ENCODE results near the gene MCHR2.

DNA sequence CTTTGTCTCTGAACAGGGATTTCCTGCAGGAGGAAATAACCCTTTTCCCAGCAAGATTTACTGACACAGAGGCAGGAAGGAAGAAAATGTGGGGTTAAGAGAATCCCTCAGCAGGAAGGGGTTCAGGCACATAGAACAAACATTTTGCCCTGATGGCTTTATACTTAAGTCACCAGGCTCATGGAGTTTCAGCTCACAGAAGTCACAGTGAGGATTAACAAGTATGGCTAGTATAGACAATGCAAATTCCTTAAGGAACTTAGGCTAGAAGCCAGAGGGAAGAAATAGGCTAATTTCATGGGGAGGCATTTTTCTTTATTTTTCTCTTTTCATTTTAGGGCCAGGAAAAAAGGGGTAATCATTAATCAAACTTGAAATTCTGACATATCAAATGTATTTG lies 50.2 kb downstream of the MCHR2 start:
- TF ChIP-seq, protein P1, sequence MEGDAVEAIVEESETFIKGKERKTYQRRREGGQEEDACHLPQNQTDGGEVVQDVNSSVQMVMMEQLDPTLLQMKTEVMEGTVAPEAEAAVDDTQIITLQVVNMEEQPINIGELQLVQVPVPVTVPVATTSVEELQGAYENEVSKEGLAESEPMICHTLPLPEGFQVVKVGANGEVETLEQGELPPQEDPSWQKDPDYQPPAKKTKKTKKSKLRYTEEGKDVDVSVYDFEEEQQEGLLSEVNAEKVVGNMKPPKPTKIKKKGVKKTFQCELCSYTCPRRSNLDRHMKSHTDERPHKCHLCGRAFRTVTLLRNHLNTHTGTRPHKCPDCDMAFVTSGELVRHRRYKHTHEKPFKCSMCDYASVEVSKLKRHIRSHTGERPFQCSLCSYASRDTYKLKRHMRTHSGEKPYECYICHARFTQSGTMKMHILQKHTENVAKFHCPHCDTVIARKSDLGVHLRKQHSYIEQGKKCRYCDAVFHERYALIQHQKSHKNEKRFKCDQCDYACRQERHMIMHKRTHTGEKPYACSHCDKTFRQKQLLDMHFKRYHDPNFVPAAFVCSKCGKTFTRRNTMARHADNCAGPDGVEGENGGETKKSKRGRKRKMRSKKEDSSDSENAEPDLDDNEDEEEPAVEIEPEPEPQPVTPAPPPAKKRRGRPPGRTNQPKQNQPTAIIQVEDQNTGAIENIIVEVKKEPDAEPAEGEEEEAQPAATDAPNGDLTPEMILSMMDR (tag by site-specific recombination; IDR thresholded peaks at IDR 0.05), result no peak
- TF ChIP-seq, protein P2, sequence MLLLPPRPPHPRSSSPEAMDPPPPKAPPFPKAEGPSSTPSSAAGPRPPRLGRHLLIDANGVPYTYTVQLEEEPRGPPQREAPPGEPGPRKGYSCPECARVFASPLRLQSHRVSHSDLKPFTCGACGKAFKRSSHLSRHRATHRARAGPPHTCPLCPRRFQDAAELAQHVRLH (tag by site-specific recombination; IDR thresholded peaks at IDR 0.05), result no peak
- TF ChIP-seq, protein P3, sequence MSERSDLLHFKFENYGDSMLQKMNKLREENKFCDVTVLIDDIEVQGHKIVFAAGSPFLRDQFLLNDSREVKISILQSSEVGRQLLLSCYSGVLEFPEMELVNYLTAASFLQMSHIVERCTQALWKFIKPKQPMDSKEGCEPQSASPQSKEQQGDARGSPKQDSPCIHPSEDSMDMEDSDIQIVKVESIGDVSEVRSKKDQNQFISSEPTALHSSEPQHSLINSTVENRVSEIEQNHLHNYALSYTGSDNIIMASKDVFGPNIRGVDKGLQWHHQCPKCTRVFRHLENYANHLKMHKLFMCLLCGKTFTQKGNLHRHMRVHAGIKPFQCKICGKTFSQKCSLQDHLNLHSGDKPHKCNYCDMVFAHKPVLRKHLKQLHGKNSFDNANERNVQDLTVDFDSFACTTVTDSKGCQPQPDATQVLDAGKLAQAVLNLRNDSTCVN (tag by site-specific recombination; optimal IDR thresholded peaks at IDR 0.05), result no peak
- TF ChIP-seq, protein P4, sequence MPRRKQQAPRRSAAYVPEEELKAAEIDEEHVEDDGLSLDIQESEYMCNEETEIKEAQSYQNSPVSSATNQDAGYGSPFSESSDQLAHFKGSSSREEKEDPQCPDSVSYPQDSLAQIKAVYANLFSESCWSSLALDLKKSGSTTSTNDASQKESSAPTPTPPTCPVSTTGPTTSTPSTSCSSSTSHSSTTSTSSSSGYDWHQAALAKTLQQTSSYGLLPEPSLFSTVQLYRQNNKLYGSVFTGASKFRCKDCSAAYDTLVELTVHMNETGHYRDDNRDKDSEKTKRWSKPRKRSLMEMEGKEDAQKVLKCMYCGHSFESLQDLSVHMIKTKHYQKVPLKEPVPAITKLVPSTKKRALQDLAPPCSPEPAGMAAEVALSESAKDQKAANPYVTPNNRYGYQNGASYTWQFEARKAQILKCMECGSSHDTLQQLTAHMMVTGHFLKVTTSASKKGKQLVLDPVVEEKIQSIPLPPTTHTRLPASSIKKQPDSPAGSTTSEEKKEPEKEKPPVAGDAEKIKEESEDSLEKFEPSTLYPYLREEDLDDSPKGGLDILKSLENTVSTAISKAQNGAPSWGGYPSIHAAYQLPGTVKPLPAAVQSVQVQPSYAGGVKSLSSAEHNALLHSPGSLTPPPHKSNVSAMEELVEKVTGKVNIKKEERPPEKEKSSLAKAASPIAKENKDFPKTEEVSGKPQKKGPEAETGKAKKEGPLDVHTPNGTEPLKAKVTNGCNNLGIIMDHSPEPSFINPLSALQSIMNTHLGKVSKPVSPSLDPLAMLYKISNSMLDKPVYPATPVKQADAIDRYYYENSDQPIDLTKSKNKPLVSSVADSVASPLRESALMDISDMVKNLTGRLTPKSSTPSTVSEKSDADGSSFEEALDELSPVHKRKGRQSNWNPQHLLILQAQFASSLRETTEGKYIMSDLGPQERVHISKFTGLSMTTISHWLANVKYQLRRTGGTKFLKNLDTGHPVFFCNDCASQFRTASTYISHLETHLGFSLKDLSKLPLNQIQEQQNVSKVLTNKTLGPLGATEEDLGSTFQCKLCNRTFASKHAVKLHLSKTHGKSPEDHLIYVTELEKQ (tag by site-specific recombination; IDR thresholded peaks at IDR 0.05; ENCODE audit: borderline replicate concordance), result no peak
- no peak for TF ChIP-seq SALL2 (tag by site-specific recombination; IDR thresholded peaks at IDR 0.05; ENCODE audit: borderline replicate concordance)
- TF ChIP-seq, protein P5, sequence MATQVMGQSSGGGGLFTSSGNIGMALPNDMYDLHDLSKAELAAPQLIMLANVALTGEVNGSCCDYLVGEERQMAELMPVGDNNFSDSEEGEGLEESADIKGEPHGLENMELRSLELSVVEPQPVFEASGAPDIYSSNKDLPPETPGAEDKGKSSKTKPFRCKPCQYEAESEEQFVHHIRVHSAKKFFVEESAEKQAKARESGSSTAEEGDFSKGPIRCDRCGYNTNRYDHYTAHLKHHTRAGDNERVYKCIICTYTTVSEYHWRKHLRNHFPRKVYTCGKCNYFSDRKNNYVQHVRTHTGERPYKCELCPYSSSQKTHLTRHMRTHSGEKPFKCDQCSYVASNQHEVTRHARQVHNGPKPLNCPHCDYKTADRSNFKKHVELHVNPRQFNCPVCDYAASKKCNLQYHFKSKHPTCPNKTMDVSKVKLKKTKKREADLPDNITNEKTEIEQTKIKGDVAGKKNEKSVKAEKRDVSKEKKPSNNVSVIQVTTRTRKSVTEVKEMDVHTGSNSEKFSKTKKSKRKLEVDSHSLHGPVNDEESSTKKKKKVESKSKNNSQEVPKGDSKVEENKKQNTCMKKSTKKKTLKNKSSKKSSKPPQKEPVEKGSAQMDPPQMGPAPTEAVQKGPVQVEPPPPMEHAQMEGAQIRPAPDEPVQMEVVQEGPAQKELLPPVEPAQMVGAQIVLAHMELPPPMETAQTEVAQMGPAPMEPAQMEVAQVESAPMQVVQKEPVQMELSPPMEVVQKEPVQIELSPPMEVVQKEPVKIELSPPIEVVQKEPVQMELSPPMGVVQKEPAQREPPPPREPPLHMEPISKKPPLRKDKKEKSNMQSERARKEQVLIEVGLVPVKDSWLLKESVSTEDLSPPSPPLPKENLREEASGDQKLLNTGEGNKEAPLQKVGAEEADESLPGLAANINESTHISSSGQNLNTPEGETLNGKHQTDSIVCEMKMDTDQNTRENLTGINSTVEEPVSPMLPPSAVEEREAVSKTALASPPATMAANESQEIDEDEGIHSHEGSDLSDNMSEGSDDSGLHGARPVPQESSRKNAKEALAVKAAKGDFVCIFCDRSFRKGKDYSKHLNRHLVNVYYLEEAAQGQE (tag by site-specific recombination; IDR thresholded peaks at IDR 0.05), result no peak
- TF ChIP-seq SETDB1 (IDR thresholded peaks at IDR 0.05; ENCODE audit: insufficient read length, low read length), result no peak
- TF ChIP-seq ZNF223 (tag by site-specific recombination; IDR thresholded peaks at IDR 0.05), result no peak
- TF ChIP-seq BCL11A (tag by site-specific recombination; IDR thresholded peaks at IDR 0.05; ENCODE audit: low read depth), result no peak
- TF ChIP-seq, protein P6, sequence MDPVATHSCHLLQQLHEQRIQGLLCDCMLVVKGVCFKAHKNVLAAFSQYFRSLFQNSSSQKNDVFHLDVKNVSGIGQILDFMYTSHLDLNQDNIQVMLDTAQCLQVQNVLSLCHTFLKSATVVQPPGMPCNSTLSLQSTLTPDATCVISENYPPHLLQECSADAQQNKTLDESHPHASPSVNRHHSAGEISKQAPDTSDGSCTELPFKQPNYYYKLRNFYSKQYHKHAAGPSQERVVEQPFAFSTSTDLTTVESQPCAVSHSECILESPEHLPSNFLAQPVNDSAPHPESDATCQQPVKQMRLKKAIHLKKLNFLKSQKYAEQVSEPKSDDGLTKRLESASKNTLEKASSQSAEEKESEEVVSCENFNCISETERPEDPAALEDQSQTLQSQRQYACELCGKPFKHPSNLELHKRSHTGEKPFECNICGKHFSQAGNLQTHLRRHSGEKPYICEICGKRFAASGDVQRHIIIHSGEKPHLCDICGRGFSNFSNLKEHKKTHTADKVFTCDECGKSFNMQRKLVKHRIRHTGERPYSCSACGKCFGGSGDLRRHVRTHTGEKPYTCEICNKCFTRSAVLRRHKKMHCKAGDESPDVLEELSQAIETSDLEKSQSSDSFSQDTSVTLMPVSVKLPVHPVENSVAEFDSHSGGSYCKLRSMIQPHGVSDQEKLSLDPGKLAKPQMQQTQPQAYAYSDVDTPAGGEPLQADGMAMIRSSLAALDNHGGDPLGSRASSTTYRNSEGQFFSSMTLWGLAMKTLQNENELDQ (tag by site-specific recombination; IDR thresholded peaks at IDR 0.05; ENCODE audit: low read depth), result no peak
- TF ChIP-seq PRDM1 (tag by site-specific recombination; IDR thresholded peaks at IDR 0.05), result no peak
- no peak for TF ChIP-seq ZFP69B (tag by site-specific recombination; IDR thresholded peaks at IDR 0.05)
- TF ChIP-seq, protein P7, sequence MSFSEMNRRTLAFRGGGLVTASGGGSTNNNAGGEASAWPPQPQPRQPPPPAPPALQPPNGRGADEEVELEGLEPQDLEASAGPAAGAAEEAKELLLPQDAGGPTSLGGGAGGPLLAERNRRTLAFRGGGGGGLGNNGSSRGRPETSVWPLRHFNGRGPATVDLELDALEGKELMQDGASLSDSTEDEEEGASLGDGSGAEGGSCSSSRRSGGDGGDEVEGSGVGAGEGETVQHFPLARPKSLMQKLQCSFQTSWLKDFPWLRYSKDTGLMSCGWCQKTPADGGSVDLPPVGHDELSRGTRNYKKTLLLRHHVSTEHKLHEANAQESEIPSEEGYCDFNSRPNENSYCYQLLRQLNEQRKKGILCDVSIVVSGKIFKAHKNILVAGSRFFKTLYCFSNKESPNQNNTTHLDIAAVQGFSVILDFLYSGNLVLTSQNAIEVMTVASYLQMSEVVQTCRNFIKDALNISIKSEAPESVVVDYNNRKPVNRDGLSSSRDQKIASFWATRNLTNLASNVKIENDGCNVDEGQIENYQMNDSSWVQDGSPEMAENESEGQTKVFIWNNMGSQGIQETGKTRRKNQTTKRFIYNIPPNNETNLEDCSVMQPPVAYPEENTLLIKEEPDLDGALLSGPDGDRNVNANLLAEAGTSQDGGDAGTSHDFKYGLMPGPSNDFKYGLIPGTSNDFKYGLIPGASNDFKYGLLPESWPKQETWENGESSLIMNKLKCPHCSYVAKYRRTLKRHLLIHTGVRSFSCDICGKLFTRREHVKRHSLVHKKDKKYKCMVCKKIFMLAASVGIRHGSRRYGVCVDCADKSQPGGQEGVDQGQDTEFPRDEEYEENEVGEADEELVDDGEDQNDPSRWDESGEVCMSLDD (tag by site-specific recombination; IDR thresholded peaks at IDR 0.05), result no peak
